GM12872 (cell line): ENCODE measurements around the gene ERAP2.

Source experiments
- TF ChIP-seq, protein P1 (sequence below): IDR thresholded peaks from 3 replicates; pipeline ENCODE4 v1.5.1; 2011; ENCODE audit warnings: low read depth, mild to moderate bottlenecking, low read length, moderate library complexity; ENCODE audit not compliant: insufficient read depth

Gene ERAP2

DNA sequence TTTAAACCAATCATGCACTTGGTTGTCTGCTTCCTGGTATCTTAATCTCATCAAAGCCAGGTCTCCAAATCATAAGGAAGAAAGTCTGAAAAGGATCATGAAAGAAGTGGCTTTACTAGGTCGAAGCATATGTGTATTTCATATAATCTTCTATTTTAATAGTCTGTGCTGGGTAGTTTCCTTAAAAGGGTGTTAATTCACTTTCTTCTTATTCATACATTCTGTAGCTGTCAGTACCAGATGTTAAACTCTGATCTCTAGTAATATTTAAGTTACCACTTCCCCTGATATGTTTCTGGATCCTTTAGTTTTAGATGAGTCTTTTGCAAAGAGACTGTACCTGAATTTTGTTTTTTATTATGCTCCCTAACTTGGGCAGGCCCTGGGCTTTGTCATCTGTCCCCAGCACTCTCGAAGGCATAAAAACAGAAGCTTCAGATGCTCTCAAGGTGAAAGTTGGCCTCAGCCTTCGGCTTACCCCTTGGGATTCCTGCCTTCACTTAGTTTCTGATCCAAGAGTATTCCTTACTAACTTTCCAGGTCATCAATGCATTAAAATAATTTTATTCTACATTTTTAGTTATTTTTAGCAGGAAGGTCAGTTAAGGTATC, 44.5 kb downstream of the ERAP2 start:
- TF ChIP-seq, protein P1, sequence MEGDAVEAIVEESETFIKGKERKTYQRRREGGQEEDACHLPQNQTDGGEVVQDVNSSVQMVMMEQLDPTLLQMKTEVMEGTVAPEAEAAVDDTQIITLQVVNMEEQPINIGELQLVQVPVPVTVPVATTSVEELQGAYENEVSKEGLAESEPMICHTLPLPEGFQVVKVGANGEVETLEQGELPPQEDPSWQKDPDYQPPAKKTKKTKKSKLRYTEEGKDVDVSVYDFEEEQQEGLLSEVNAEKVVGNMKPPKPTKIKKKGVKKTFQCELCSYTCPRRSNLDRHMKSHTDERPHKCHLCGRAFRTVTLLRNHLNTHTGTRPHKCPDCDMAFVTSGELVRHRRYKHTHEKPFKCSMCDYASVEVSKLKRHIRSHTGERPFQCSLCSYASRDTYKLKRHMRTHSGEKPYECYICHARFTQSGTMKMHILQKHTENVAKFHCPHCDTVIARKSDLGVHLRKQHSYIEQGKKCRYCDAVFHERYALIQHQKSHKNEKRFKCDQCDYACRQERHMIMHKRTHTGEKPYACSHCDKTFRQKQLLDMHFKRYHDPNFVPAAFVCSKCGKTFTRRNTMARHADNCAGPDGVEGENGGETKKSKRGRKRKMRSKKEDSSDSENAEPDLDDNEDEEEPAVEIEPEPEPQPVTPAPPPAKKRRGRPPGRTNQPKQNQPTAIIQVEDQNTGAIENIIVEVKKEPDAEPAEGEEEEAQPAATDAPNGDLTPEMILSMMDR: no peak

DNA sequence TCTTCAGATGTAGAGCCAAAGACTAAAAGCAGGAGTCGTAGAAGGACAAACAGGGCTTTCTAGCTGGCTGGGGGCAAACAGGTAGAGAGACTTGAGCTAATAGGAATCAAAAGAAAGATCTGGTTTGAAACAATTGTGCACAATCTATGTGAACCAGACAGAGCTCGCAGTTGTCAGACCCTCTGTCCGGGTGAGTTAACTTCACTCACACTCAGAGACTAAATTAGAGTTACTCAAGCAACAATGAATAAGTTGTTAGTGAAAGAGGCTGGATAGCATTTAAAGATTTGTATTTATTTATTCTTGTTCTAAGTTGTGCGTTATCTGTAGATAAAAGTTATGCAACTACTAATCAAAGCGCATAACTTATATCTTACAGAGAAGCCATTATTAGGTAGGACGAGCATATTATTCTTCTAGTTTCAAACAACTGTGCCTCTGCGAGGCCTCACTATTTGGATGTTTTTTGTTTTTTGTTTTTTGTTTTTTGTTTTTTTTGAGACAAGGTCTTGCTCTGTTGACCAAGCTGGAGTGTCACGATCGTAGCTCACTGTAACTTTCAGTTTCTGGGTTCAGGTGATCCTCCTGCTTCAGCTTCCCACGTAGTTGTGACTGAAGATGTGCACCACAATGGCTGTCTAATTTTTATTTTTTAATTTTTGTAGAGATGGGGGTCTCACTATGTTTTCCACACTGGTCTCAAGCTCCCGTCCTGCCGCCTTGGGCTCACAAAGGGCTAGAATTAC, 46.4 kb downstream of the ERAP2 start:
- TF ChIP-seq, protein P1: no peak

DNA sequence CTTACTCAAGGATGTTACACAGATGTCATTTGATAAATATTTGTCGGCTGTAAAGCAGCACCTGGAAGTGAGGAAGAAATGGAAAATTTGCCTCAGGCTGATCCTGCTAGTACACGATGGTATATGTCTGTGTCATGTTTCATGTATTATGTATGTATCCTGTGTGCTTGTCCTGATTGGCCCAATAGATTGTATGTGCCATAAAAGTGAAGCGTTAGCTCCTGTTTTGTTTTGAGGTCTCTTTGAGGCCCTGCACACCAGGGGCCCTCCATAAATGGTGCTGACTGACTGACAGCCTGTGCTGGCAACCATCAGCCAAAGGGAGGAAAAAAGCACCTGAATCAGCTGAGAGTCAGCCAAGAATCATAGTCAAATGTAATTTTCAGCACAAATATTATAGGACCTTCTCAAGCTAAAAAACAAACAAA, 47.7 kb downstream of the ERAP2 start:
- TF ChIP-seq, protein P1: no peak

DNA sequence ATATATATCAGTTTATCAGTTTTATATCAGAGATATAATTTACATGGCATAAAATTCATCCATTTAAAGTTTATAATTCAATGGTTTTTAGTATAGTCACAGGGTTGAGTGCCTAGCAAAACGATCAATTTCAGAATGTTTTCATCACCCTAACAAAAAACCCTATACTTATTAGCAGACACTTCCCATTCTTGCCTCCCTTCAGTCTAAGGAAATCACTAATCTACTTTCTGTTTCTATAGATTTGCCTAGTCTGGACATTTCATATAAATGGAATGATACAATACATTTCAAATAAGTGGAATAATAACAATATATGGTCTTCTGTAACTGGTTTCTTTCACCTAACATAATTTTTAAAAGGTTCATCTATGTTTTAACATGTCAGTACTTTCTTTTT, 50.0 kb downstream of the ERAP2 start:
- TF ChIP-seq, protein P1: no peak

DNA sequence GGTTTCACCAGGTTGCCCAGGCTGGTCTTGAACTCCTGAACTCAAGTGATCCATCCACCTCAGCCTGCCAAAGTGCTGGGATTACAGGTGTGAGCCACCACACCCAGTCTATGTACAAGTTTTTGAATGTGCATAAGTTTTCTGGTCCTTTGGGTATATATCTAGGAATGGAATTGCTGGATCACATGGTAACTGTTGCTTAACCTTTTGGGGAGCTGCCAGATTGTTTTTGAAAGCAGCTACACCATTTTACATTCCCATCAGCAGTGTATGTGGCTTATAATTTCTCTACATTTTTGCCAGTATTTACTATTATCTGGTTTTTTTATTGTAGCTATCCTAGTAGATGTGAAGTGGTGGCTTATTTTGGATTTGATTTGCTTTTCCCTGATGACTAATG, 50.7 kb downstream of the ERAP2 start:
- TF ChIP-seq, protein P1: no peak

DNA sequence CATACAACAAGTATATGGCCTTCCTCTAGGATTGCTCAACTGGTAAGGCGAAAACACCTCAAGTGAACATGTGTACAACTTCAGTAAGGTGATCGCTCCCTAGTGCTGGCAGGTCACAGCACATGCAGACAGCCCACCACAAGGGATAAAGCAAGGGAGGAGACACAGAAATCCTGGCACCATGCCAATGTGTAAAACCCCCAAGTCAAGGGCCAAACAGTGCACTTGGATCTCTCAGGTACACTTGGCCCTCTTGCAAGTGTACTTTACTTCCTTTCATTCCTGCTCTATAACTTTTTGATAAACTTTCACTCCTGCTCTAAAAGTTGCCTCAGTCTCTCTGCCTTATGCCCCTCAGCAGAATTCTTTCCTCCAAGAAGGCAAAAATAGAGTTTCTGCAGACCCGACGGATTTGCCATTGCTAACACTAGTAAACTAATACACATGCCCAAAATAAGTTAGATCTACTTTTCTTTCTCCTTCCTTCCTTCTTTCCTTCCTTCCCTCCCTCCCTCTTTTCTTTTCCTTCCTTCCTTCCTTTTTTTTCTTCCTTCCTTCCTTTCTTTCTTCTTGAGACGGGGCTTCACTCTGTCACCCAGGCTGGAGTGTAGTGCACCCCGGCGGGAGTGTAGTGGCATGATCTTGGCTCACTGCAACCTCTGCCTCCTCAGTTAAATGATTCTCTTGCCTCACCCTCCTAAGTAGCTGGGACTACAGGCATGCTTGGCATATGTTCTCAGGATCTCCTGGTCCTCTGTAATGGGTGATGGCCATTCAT, 52.8 kb downstream of the ERAP2 start:
- TF ChIP-seq, protein P1: no peak

DNA sequence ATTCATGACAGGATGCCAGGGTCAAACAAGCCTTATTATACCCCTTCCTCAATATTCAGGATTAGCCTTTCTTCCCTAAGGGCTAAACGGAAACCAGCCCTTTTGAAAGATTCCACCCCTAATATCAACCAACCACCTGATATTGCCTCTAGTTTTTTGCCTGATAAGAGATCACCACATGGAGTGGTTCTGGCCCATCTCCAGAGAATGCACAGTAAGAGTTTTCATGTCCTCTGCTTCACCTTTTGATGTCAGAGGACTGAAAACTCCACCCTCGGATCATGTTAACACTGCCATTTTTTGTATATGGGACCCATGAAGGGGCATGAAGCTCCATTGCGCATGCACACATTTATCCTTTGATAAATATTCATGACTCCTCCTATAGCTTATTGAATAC, 53.8 kb downstream of the ERAP2 start:
- TF ChIP-seq, protein P1: no peak
